Measurements from ENCODE around the gene HS2ST1.
"Not testable (repeated sequence)": the region's sequence is repeated elsewhere in the genome, so short reads cannot be mapped to it uniquely, and the experiment has no call there.

- not testable (repeated sequence) for TF ChIP-seq EP300, POLR2AphosphoS5 (IDR thresholded peaks at IDR 0.05)
These were observed 49.4 kb downstream of the HS2ST1 start for GRCh38 chr1:86963841-86964240.
